Gastrocnemius medialis (tissue), 4 donors: ENCODE results near the gene SGCG. TPM values are rescaled to one million over a fixed set of nuclear protein-coding genes. Genes with fewer than 3 reads are reported as not detected.

ENCODE experiments used
- ATAC-seq, 2 donors: fragments of 150-250 bp; one replicate each; pipeline ENCODE4 v1.9.1; 2016
- DNase-seq, 2 donors: peaks; one replicate each; pipeline ENCODE4 v3.0.0-alpha.2; 2019
- H3K27ac ChIP-seq, 4 donors: fragments of 200-600 bp; sonication (generic); 1 replicate in 1 of 4; 2 replicates in 3 of 4; pipeline ENCODE4 v1.5.1; 2016 to 2018; ENCODE audit warnings: mild to moderate bottlenecking in 2 of 4, moderate library complexity in 1 of 4
- H3K27me3 ChIP-seq, 3 donors: fragments of 200-600 bp; sonication (generic) in 2 of 3; 1 replicate in 1 of 3; 2 replicates in 2 of 3; pipeline versions ENCODE4 v1.5.1 to v1.6.0; 2016 to 2019; ENCODE audit warnings: mild to moderate bottlenecking in 1 of 3, moderate library complexity in 1 of 3
- H3K36me3 ChIP-seq, 2 donors: fragments of 200-600 bp; sonication (generic) in 1 of 2; one replicate each; pipeline ENCODE4 v1.5.1; 2017 to 2018
- H3K4me1 ChIP-seq, 2 donors: fragments of 200-600 bp; sonication (generic) in 1 of 2; one replicate each; pipeline ENCODE4 v1.5.1; 2016 to 2017; ENCODE audit warnings: mild to moderate bottlenecking in 2 of 2
- H3K4me3 ChIP-seq, 4 donors: fragments of 200-600 bp; sonication (generic) in 3 of 4; 1 replicate in 1 of 4; 2 replicates in 3 of 4; pipeline ENCODE4 v1.5.1; 2016 to 2019; ENCODE audit warnings: mild to moderate bottlenecking in 2 of 4
- H3K9me3 ChIP-seq, 3 donors: fragments of 200-600 bp; sonication (generic) in 2 of 3; 1 replicate in 1 of 3; 2 replicates in 2 of 3; pipeline ENCODE4 v1.5.1; 2016 to 2019
- POLR2A ChIP-seq, 2 donors: fragments of 450-650 bp; IDR thresholded peaks; one replicate each; pipeline ENCODE4 v1.6.1; 2017; ENCODE audit warnings: antibody characterized with exemption in 2 of 2, mild to moderate bottlenecking in 2 of 2, moderate library complexity in 2 of 2
- in situ Hi-C, 4 donors: fragments of 200-750 bp; cut with MboI; loops; one replicate each; pipeline versions ENCODE4 v1.15.0 to v1.8.0; 2017; ENCODE audit warnings: low sequenced_read_pairs in 4 of 4
- intact Hi-C: fragments of 100-400 bp; cut with DNase I; formaldehyde crosslinking; loops from one replicate; pipeline ENCODE4 v1.15.1; 2023; ENCODE audit warnings: low total_unique reads
- total RNA-seq, 4 donors: library from RNA; depleted of rRNA; stranded (reverse); fragments of >200 nt; gene quantifications; one replicate each; pipeline versions ENCODE4 v1.1.0 to v1.2.3, GENCODE V29; 2016
- TF ChIP-seq, protein P1 (sequence below), 5 experiments: fragments of 450-650 bp in 3 of 5; fragments of 200-600 bp in 2 of 5; sonication (generic) in 2 of 5; IDR thresholded peaks in 4 of 5; conservative IDR thresholded peaks in 1 of 5; 1 replicate in 4 of 5; 2 replicates in 1 of 5; pipeline ENCODE4 v1.5.1; 2016 to 2019; ENCODE audit warnings: antibody characterized with exemption in 5 of 5, mild to moderate bottlenecking in 3 of 5, moderate library complexity in 3 of 5

SGCG gene
- total RNA-seq, 4 donors from 2014 or later: 15.3 to 36.9 (median 21.2) TPM

DNA sequence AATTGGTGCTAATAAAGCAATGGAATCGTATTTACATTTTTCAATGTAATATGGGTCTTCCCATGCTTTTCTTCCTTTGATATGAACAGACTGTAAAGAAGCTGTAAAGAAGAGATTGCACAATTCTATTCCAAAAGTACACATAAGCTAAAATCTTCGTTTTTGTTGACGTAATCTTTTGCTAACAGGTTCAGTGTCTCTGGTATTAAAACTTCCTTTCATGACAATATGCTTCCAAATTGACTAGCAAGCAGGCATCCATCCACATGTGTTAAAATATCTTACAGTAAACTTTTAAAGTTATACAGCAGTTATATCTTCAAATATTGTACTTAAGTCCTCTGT lies 19.3 kb upstream of the SGCG start:
- H3K36me3 ChIP-seq: no peaks in the 10 kb centered on the region
- ATAC-seq (no peak), DNase-seq (no peak)
- no peaks in the 10 kb centered on the region for H3K9me3 ChIP-seq
- no peak overlapping the region for H3K4me3 ChIP-seq
- in situ Hi-C loops: no loop called here
- no peak for TF ChIP-seq POLR2A (IDR thresholded peaks at IDR 0.05)
- intact Hi-C loops: no loop called here
- H3K27ac ChIP-seq: no peak overlapping the region
- H3K4me1 ChIP-seq: peaks cover 0 to 4% of the 10 kb centered on the region in 2 donors
- H3K27me3 ChIP-seq: peaks cover 0 to 4% (median 3%) of the 10 kb centered on the region in 3 donors

DNA sequence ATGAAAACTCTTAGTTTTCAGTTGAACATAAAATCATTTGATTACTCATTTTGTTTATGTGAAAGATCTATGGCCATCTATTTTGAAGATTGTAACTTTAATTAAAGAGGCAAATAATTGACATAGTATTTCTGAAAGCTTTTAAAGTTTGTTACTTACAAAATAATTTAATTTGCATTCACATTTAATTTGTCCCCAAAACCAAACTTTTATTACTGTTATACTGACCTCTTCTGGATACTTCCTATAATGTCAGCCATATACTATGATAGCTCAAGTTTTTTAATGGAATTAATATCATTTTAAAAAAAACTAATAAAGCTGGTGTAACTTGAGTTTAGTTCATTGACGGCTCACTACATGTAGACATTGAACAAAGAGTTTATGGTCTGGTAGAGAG lies 4.9 kb upstream of the SGCG start:
- Histone ChIP-seq H3K4me3 (no peak overlapping the region), H3K9me3 (no peaks in the 10 kb centered on the region), H3K36me3 (no peaks in the 10 kb centered on the region), H3K4me1 (peaks cover 11 to 14% of the 10 kb centered on the region in 2 donors), H3K27ac (no peak overlapping the region), H3K27me3 (no peaks in the 10 kb centered on the region)
- in situ Hi-C loops: loop anchor here in 1 of 4 donors (25.0 kb wide), 1 partner anchor 261 kb away; the partner anchor contains the start of gene SACS
- TF ChIP-seq, protein P1, sequence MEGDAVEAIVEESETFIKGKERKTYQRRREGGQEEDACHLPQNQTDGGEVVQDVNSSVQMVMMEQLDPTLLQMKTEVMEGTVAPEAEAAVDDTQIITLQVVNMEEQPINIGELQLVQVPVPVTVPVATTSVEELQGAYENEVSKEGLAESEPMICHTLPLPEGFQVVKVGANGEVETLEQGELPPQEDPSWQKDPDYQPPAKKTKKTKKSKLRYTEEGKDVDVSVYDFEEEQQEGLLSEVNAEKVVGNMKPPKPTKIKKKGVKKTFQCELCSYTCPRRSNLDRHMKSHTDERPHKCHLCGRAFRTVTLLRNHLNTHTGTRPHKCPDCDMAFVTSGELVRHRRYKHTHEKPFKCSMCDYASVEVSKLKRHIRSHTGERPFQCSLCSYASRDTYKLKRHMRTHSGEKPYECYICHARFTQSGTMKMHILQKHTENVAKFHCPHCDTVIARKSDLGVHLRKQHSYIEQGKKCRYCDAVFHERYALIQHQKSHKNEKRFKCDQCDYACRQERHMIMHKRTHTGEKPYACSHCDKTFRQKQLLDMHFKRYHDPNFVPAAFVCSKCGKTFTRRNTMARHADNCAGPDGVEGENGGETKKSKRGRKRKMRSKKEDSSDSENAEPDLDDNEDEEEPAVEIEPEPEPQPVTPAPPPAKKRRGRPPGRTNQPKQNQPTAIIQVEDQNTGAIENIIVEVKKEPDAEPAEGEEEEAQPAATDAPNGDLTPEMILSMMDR (IDR thresholded peaks at IDR 0.05 in 4 of 5, conservative IDR thresholded peaks at IDR 0.05 in 1 of 5): no peak
- no peak for TF ChIP-seq POLR2A (IDR thresholded peaks at IDR 0.05)
- DNase-seq (no peak), ATAC-seq (no peak)
- intact Hi-C loops: no loop called here

DNA sequence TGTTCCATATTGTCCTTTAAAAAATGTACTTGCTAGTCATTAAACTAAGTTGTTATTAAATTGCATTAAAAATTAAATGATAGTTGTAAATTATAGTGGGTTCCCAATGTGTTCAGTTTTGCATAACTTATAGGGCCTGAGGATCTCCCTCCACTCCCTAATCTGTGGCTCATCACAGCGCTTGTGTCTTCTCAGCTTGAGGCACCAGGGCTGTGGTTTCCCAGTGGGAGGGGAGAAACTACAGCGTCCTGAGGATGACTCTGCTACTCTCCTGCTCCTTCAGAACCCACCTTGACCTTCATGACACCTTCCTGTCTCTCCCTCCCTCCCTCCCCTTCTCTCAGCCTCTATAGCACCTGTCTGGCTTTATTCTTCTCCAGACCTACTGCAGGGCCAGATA lies 1.4 kb downstream of the SGCG start:
- Histone ChIP-seq H3K27me3 (no peaks in the 10 kb centered on the region), H3K4me1 (peaks cover 33 to 39% of the 10 kb centered on the region in 2 donors), H3K36me3 (no peaks in the 10 kb centered on the region), H3K9me3 (no peaks in the 10 kb centered on the region), H3K27ac (peak overlapping the region; percentile 79 to 91 (median 86)), H3K4me3 (peak overlapping the region; percentile 9 to 51 (median 38))
- peak; percentile 25 to 38 for ATAC-seq
- TF ChIP-seq, protein P1 (IDR thresholded peaks at IDR 0.05 in 4 of 5, conservative IDR thresholded peaks at IDR 0.05 in 1 of 5): no peak
- TF ChIP-seq POLR2A (IDR thresholded peaks at IDR 0.05): no peak
- intact Hi-C loops: loop anchor here (5.0 kb wide), 3 partner anchors 305 to 1510 kb away; partner anchors contain the start of gene FGF9
- peak in 1 of 2 donors; percentile 35 for DNase-seq
- in situ Hi-C loops: loop anchor here in 1 of 4 donors (25.0 kb wide), 1 partner anchor 255 kb away; the partner anchor contains the start of gene SACS

DNA sequence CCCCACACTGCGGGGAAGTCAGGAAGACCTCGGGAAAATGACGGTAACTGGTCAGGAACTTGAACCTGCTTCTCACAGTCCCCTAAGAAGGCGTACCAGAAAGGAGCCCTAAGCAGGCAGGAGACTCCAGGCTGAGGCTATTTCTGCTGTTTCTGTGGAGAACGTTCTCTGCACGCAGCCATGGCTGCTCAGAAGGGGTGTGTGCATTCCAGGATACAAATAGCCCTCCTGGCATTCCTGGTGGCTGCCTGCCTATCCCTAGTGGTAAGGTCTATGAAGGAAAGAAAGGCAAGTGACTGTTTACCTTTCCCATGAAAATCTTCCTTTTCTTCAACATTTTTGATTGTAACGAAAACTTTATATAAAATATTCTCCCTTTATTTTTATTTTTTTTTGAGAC lies 2.5 kb downstream of the SGCG start:
- DNase-seq (peak; percentile 29 to 71), ATAC-seq (peak; percentile 31 to 80)
- in situ Hi-C loops (loop anchor here in 1 of 4 donors (25.0 kb wide), 1 partner anchor 254 kb away; the partner anchor contains the start of gene SACS), intact Hi-C loops (loop anchor here (5.0 kb wide), 3 partner anchors 304 to 1511 kb away; partner anchors contain the start of gene FGF9)
- Histone ChIP-seq H3K36me3 (no peaks in the 10 kb centered on the region), H3K27me3 (no peaks in the 10 kb centered on the region), H3K4me1 (peaks cover 42 to 45% of the 10 kb centered on the region in 2 donors), H3K9me3 (no peaks in the 10 kb centered on the region), H3K4me3 (peak overlapping the region; percentile 9 to 51 (median 38)), H3K27ac (peak overlapping the region; percentile 79 to 91 (median 86))
- TF ChIP-seq, protein P1 (IDR thresholded peaks at IDR 0.05 in 4 of 5, conservative IDR thresholded peaks at IDR 0.05 in 1 of 5): peak in 2 of 5 experiments; percentile 20
- TF ChIP-seq POLR2A (IDR thresholded peaks at IDR 0.05): no peak

DNA sequence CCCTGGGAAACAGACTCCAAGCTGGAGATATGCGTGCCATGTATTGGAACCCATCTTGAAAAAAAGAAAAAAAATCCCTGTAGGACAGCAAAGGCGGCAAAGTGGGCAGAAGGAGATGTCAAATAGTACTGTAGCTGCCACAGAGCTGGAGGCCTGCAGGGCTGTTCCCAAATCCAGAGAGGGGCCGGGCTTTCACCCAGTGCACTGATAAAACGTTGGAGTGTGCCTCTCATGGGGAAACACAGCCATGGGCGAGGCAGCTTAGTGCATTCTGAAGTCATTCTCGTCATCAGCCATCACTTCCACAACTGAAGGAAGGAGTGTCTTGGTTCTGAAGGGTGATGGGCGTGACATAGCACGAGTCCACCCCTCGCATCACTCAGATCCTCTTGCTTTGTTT lies 4.8 kb downstream of the SGCG start:
- Histone ChIP-seq H3K27me3 (no peaks in the 10 kb centered on the region), H3K9me3 (no peaks in the 10 kb centered on the region), H3K4me1 (peaks cover 45 to 46% of the 10 kb centered on the region in 2 donors), H3K36me3 (no peaks in the 10 kb centered on the region), H3K27ac (peak overlapping the region in 2 of 4 donors; percentile 83 to 90), H3K4me3 (no peak overlapping the region)
- DNase-seq (no peak), ATAC-seq (no peak)
- no peak for TF ChIP-seq POLR2A (IDR thresholded peaks at IDR 0.05)
- TF ChIP-seq, protein P1 (IDR thresholded peaks at IDR 0.05 in 4 of 5, conservative IDR thresholded peaks at IDR 0.05 in 1 of 5): no peak
- intact Hi-C loops (no loop called here), in situ Hi-C loops (loop anchor here in 1 of 4 donors (25.0 kb wide), 1 partner anchor 252 kb away; the partner anchor contains the start of gene SACS)
